ENCODE data around the gene REG1A.

REG1A gene

DNA sequence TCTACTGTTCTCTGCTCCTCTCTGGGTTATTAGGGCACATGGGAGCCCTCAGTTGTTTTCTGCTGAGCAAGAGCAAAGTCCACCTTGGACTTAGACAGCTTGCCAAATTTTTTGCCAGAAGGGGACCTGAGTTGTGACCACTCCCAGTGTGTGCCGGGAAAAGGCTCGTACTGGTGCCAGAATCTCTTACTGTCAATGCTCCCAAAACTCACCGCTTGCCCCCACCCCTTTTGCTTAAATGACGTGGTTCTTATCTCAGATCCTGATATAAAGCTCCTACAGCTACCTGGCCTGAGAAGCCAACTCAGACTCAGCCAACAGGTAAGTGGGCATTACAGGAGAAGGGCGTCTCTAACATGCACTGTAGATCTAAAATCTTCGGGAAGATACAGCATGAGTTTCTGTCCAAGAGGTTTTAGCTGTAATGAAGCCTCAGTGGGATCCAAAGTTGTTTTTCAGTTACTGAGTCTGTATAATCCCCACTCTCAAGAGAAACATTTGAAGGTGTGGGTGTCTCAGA is at the start of gene REG1A:
REG1A (plus strand) TSS at position 295 of the 520 bp plus-strand sequence. CDS start 374 bp downstream, outside the sequence.
- DNase-seq (ENCODE audit: low read depth in 2 of 2) = no peak

DNA sequence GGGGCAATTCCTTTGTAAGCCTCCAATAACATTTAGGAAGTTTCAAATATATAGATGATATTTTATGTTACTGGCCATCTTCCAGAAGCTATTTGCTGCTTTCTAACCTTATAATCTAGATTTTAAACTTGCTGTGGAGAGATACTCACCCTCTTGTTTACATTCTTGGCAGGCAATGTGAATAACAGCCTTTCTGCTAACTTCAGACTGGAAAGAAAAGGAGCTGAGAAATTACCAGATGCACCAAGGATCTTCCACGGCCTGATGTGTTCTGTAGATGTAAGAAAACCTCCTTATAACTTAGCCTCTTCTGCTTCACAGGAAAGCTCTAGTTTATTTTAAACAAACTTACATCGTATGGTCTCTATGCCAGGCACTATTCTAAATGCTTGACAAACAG is 49.2 kb upstream of the REG1A start:
- no peak for DNase-seq (ENCODE audit: low read depth in 2 of 2)

DNA sequence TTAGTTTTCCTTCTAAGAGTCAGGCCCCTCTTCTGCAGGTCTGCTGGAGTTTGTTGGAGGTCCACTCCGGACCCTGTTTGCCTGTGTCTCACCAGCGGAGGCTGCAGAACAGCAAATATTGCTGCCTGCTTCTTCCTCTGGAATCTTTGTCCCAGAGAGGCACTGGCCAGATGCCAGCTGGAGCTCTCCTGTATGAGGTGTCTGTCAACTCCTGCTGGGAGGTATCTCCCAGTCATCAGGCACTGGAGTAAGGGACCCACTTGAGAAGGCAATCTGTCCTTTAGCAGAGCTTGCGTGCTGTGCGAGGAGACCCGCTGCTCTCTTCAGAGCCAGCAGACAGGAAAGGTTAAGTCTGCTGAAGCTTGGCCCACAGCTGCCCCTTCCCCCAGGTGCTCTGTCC is 37.3 kb upstream of the REG1A start:
- DNase-seq (ENCODE audit: low read depth in 2 of 2) = no peak

DNA sequence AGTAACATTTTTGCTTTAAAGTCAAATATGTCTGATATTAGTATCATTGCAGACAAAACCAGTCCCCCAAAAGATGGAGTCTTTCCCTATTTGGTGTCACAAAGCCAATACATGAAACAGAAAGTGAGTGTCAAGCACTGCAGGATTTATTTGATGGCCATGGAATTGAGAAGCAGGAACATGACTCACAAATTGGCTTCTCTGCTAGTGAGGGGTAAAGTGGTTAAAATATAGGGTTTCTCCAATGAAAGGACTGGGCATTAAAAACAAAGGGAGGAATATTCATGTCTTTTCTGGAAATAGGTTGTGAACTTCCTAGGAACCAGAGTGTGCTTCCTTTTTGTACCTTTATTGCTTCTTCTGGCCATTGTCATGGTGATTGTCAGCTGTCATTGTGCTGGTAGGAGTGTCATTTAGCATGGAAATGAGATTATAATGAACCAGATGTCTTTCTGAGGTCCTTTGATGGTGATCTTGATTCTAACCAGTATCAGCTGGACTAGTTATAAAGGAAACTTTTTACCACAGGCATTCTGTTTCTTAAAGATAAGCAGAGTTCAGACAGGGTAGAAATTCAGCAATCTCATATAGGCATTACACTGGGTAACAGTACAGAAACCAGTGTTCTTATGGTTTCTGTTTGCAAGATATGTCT is 36.6 kb upstream of the REG1A start:
- no peak for DNase-seq (ENCODE audit: low read depth in 2 of 2)

GRCh38 chr2:79084495-79085135 is 35.7 kb upstream of the REG1A start:
- DNase-seq (ENCODE audit: low read depth in 2 of 2) = no peak

GRCh38 chr2:79085382-79085781 is 34.9 kb upstream of the REG1A start:
- no peak for DNase-seq (ENCODE audit: low read depth in 2 of 2)

DNA sequence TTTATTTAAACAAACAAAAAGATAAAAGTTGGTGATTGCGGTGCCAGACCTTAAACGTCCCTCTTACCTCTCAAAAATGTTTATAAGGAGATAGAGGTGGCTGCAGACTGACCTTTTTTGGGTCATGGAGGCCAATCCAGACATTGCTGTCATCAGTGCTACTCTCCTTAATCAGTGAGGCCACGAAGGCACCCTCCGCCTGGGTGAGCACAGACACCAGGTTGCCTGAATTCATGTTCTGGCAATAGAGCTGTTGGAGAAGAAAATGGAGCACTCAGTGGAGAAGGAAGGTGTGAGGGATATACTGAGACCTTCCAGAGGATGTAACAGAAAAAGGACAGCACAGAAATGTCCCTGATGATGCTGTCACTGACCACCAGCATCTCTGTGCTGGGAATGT is 34.0 kb upstream of the REG1A start:
- DNase-seq (ENCODE audit: low read depth in 2 of 2) = no peak

DNA sequence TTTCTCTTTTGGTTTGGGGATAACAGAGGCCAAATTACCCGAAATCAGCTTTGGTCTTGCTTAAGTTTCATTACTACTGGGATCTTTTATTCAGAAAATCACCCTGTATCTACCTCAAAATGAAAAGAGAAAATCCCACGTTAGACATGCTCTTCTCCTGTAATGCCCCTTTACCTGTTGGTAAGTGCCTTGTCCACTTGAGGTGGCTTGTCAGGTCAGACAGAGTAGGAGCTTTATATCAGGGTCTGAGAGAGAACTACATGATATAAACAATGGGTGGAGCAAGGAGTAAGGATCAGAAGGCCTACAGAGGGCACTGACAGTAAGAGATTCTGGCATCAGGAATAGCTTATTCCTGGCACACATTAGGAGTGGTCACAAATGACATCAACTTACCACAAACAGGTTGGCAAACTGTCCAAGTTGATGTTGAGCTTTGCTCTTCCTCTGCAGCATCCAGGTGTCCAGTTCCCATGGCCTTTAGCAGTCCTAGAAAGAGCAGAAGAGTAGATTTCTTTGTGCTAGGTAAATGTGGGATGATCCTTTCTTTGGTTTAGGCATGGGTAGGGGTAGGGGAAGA is 32.4 kb upstream of the REG1A start, which contains the start of gene REG1B:
REG1B (minus strand) TSS at position 209 of the 580 bp plus-strand sequence. CDS start 381 bp downstream, outside the sequence.
- DNase-seq (ENCODE audit: low read depth in 2 of 2) = no peak

DNA sequence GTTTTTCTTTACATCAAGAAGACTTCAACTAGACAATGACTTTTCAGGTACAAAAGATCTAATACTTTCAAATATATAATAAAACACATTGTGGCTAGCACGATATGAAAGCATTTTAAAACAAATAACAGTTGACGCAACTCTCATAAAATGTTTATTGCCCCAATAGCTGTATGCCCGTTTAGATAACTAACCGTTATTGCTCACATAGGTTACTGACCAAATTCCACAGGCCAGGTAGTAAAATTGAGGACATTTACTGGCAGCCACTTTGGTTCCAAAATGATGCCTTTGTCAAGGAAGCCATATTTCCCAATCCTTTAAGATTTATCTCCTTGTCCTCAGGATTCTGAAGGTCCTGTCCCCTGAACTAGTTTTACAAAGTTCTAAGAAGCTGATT is 29.6 kb upstream of the REG1A start:
- no peak for DNase-seq (ENCODE audit: low read depth in 2 of 2)

DNA sequence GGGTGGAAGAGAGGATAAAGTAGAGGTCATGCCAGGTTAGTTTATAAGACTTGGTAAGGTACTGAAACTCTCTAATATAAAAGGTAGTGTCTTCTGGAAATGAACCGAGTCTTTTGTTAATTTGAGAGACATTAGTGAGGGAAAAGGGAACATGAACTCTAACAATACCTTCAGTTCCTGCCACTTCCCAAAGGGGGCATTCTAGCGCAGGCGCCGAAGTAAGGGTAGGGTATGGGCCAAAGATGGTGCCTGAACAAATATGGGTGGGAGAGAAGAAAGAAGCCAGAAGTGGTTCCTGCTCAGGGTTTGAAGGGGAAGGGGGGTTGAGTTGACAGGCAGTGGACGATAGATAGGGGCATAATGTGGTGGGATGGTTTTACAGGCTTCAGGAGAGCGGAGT is 22.4 kb upstream of the REG1A start:
- no peak for DNase-seq (ENCODE audit: low read depth in 2 of 2)

DNA sequence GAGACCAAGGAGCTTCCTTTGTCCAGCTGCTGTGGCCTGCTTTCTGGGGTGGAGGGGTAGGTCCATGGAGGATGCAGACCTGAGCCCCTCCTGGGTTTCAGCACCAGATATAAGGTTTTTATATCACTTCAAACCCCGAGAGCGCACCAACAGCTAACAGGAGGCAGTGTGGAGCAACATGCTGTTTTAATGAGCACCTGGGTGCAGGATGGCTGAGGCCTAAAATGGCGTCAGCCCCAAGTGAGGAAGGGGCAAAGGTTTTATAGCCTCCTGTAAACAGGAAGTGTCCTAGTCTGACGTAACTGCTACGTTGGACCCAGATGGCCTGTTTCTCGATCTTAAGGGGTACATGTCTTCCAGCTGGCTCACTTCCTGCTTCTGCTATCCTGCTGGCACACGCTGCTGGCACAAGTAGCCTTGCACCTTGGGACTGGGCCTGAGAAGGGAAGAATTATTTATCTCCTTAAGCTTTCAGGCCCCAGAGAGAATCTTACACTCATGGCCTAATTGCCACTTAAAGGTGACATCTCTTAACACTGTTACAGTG is 21.1 kb upstream of the REG1A start:
- DNase-seq (ENCODE audit: low read depth in 2 of 2) = no peak

- DNase-seq (ENCODE audit: low read depth in 2 of 2) = no peak
These were observed 20.0 kb upstream of the REG1A start for GRCh38 chr2:79100285-79100684.

DNA sequence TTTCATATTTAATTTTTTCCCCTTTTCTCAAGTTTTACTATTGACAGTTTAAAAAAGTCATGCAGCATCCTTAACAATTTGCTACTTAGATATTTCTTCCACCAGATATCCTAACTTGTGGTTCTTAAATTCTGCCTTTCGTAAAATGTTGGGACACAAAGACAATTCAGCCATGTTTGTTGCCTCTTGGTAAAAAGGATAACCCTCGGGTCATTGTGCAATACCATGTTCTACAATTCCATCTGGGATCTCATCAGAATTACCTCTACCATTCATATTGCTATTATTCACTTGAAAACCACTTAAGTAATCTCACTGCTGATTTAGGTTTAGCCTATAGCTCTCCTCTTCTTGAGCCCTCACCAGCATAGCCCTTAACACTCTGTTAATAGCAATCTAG is 19.3 kb upstream of the REG1A start:
- DNase-seq (ENCODE audit: low read depth in 2 of 2) = no peak

GRCh38 chr2:79103214-79103613 is 17.1 kb upstream of the REG1A start:
- DNase-seq (ENCODE audit: low read depth in 2 of 2) = no peak

- DNase-seq (ENCODE audit: low read depth in 2 of 2) = no peak
These were observed 15.0 kb upstream of the REG1A start for GRCh38 chr2:79105259-79105658.

- no peak for DNase-seq (ENCODE audit: low read depth in 2 of 2)
These were observed 8.0 kb upstream of the REG1A start for GRCh38 chr2:79112269-79112668.

DNA sequence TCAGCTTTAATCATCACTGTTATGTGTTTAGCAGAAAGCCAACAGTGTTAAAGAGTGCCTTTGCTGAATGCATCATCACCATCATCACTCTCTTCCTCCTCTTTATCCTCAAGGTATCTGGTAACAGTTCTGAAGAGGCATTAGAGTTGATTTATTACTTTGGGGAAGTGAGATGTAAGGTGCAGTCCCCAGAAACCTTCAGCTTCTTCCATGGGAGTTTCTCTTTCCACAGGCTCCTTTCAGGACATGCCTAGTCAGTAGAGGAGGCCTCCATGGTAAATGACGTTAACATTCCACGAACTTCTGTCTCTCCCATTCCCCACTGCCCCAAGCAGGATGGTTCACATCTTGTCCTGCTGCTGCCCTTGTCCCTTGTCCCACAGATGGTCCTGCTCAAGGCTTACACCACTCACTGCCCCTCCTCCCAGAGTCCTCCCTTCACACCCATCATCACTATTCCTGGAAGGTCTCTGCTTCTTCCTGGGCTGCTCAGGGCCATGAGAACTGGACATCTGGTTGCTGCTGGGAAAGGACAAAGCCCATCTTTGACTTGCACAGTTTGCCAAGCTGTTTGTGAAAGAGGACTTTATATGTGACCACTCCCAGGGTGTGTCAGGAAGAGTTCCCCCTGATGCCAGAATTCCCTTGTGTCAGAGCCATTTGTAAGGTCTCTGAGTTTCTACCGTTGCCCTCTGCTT is 5.3 kb upstream of the REG1A start:
- DNase-seq (ENCODE audit: low read depth in 2 of 2) = no peak

GRCh38 chr2:79116997-79117928 is 3.0 kb upstream of the REG1A start:
- no peak for DNase-seq (ENCODE audit: low read depth in 2 of 2)

- DNase-seq (ENCODE audit: low read depth in 2 of 2) = no peak
These were observed 2.4 kb downstream of the REG1A start for GRCh38 chr2:79122676-79123075.

DNA sequence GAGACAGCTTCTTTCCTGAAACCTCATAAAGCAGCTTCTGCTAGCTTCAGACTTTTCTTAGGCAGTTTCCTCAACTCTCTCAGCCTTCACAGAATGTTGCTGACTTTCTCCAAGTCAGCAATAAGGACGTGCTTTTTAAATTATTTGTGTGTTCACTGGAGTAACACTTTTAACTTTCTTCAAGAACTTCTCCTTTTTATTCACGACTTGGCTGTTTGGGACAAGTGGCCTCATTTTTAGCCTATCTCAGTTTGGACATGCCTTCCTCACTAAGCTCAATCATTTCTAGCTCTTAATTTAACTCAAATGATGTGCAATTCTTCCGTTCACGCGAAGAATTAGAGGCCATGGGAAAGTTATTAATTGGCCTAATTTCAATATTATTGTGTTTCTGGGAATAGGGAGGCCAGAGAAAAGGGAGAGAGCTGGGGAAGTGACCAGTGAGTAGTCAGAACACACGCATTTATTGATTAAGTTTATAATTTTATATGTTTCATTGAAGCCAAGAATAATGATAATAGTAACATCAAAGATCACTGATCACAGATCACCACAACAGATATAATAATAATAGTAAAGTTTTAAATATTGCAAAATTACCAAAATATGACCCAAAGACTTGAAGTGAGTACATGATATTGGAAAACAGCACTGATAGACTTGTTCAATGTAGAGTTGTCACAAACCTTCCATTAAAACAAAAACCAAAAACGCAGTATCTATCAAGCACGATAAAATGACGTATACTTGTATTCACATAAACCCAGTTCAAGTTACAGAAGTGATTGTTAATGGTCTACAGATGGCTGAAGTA is 4.8 kb downstream of the REG1A start:
- DNase-seq (ENCODE audit: low read depth in 2 of 2) = no peak
